Fibroblast of mammary gland (primary cell): Measurements from ENCODE around the gene MAGI1.

ENCODE experiments used
- DNase-seq: peaks from one replicate; pipeline ENCODE4 v3.0.0-alpha.2; 2010; ENCODE audit warnings: low read depth
- H3K4me3 ChIP-seq: 2 replicates; pipeline ENCODE4 v1.5.1; 2011; ENCODE audit warnings: low read depth, mild to moderate bottlenecking, low read length, moderate library complexity; ENCODE audit not compliant: control insufficient read depth
- TF ChIP-seq, protein P1 (sequence below): conservative IDR thresholded peaks from 2 replicates; pipeline ENCODE4 v1.5.1; 2011; ENCODE audit warnings: low read depth, low read length, inconsistent platforms; ENCODE audit not compliant: control insufficient read depth, insufficient read depth

MAGI1 gene

DNA sequence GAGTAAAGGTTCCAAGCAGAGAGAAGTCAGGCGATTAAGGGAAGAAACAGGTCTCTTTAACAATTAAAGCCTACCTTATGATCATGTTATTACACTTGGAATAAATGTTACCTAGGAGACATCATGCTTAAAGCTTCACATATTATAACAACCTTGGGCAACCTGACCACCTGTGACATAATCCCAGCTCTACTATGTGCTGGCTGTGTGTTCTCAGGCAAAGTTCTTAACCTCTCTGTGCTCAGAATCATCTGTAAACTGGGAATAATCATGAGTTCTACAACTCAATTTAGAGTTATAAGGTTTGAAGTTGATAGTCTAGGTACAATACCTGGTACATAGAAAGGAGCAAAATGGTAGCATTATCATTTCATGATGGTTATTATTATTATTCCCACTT lies 159.3 kb downstream of the MAGI1 start:
- no peak for DNase-seq
- no peak overlapping the region for H3K4me3 ChIP-seq
- TF ChIP-seq, protein P1, sequence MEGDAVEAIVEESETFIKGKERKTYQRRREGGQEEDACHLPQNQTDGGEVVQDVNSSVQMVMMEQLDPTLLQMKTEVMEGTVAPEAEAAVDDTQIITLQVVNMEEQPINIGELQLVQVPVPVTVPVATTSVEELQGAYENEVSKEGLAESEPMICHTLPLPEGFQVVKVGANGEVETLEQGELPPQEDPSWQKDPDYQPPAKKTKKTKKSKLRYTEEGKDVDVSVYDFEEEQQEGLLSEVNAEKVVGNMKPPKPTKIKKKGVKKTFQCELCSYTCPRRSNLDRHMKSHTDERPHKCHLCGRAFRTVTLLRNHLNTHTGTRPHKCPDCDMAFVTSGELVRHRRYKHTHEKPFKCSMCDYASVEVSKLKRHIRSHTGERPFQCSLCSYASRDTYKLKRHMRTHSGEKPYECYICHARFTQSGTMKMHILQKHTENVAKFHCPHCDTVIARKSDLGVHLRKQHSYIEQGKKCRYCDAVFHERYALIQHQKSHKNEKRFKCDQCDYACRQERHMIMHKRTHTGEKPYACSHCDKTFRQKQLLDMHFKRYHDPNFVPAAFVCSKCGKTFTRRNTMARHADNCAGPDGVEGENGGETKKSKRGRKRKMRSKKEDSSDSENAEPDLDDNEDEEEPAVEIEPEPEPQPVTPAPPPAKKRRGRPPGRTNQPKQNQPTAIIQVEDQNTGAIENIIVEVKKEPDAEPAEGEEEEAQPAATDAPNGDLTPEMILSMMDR, result no peak

DNA sequence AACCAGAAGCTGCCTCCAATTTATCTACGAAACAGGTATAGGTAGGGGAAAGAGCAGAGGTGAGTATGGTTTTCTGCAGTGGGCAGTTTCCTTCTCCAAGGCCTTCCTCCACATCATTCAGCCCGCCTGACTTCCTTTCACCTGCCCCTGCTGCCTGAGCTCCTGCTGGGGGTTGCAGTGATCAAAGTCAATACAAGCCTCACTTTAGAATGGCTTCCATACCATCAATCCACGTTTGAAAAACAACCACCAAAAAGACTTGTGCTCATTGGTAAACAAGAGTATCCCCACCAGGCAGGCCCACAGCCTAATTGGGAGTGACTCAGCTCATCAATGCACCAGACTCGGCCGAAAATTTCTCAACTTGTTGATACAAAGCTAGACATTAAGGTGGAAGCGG lies 159.9 kb downstream of the MAGI1 start:
- no peak for DNase-seq
- H3K4me3 ChIP-seq, result no peak overlapping the region
- TF ChIP-seq, protein P1, result no peak

DNA sequence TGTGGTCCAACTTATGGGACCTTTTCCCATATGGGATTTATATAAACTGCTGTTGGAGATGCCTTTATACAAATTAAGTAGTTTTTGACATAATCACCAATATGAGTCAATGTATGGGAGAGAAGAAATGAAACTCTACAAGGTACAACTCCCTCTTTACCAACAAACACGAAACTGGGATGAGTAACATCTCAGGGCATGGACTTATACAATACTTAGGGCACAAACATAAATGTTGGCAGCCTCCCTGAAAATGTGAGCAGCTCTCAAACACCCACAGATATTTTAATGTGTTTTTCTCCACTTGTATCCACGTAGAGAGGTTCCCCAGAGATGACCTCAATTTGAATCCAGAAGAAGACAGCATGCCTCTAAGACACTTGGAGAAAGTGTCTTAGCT lies 161.6 kb downstream of the MAGI1 start:
- TF ChIP-seq, protein P1, result no peak
- DNase-seq, result peak; percentile 30
- no peak overlapping the region for H3K4me3 ChIP-seq

DNA sequence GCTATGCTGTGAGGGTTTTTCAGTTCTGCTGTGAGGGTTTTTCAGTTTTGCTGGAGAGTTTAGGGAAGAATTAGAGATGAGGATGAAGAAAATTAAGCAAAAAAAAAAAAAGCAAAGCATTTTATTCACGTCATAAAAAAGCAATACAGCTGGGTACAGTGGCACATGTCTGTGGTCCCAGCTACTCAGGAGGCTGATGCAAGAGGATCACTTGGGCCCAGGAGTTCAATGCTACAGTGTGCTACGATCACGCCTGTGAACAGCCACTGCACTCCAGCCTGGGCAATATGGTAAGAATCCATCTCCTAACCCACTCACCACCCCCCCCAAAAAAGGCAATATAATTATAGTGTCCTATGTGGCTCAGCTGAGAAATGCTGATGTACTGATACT lies 162.7 kb downstream of the MAGI1 start:
- DNase-seq, result no peak
- TF ChIP-seq, protein P1, result no peak
- H3K4me3 ChIP-seq, result no peak overlapping the region

DNA sequence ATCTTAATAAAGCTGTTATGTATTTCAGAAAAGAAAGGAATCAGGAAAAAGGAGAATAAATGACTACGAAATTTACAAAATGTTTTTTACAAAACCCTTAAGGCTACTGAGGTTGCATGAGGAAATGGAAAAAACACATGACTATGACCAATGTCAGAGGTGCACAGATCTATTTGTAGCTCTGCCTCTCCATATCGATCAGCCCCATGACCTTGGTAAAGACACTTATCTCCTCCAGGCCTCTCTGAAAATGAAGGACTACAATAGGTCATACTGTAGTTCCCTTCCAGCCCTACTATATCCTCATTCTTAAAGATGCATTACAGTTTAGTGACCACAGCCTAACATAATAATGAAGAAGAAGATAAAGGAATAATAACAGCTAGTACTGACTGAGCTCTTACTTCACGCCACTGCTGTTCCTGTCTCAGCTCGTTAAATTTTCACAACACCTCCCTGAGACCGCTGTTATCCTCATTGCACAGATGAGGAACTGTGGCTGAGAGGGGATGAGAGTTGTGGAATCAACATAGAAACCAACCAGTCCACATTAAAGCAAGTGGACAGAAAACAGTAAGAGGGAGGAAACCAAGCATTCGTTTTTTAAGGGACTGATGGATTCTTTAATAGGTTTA lies 163.2 kb downstream of the MAGI1 start:
- no peak overlapping the region for H3K4me3 ChIP-seq
- TF ChIP-seq, protein P1, result no peak
- DNase-seq, result no peak

DNA sequence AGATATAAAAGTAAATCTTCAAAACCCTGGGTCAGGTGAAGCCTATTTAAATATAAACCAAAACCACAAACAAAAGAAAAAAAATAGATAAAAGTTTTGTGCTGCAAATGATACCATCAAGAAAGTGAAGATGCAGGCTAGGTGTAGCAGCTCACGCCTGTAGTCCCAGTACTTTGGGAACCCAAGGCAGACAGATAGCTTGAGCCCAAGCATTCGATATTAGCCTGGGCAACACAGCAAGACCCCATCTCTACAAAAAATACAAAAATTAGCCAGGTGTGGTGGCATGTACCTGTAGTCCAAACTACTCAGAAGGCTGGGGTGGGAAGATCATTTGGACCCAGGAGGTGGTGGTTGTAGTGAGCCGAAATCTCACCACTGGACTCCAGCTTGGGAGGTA lies 164.8 kb downstream of the MAGI1 start:
- H3K4me3 ChIP-seq, result no peak overlapping the region
- DNase-seq, result no peak
- TF ChIP-seq, protein P1, result no peak

DNA sequence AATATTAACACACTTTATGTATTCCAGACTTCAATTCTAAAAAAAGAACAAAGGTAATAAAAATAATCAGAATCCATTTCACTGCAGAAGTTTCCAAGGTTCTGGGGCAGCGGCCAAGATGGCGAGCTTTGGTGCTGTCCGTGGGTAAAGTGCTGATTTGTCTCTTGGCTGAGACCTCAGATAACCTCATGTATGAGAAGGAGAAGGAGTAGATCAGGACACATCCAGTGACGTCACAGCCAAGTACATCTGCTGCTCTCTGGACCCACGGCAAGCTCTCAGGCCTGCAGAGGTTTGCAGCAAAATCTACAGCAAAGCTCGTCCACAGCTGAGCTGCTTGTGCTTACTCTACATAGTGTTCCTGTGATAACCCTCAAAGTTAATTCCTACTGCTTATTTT lies 165.7 kb downstream of the MAGI1 start:
- TF ChIP-seq, protein P1, result no peak
- no peak overlapping the region for H3K4me3 ChIP-seq
- peak; percentile 47 for DNase-seq
